A549 (cell line): ENCODE measurements around the gene PCBP3.

Source experiments
- CHD4 ChIP-seq: fragments of 200-600 bp; sonication (generic); IDR thresholded peaks from 2 replicates; pipeline ENCODE4 v1.6.1; 2016; ENCODE audit warnings: antibody characterized with exemption, mild to moderate bottlenecking, borderline replicate concordance
- CTCF ChIP-seq: fragments of >200 bp; sonication (Bioruptor Twin); formaldehyde crosslinking; IDR thresholded peaks from 3 replicates; pipeline ENCODE4 v1.5.1; 2016
- GATA3 ChIP-seq: IDR thresholded peaks from 2 replicates; pipeline ENCODE4 v1.6.1; 2012; ENCODE audit warnings: borderline replicate concordance
- MAFK ChIP-seq: fragments of 450-650 bp; IDR thresholded peaks from 2 replicates; pipeline ENCODE4 v1.6.1; 2014; ENCODE audit not compliant: partially characterized antibody
- PHF8 ChIP-seq: fragments of 200-600 bp; sonication (generic); IDR thresholded peaks from 2 replicates; pipeline ENCODE4 v1.6.1; 2016; ENCODE audit warnings: low read depth, mild to moderate bottlenecking, antibody characterized with exemption, moderate library complexity, borderline replicate concordance
- RAD21 ChIP-seq, 2 experiments: fragments of >200 bp in 1 of 2; sonication (Bioruptor Twin) in 1 of 2; formaldehyde crosslinking in 1 of 2; IDR thresholded peaks in 1 of 2; conservative IDR thresholded peaks in 1 of 2; 2 replicates in 1 of 2; 3 replicates in 1 of 2; pipeline ENCODE4 v1.6.1; 2012 to 2018; ENCODE audit warnings: inconsistent platforms in 1 of 2

GRCh38 chr21:45749974-45750373 lies 106.4 kb downstream of the PCBP3 start:
- TF ChIP-seq CTCF (no peak), RAD21 (conservative IDR thresholded peaks at IDR 0.05 in 1 of 2, IDR thresholded peaks at IDR 0.05 in 1 of 2) (no peak), MAFK (no peak), PHF8 (no peak), GATA3 (no peak), CHD4 (no peak)
